Prostate gland (tissue), 2 donors: ENCODE measurements around the gene MAFF.

Source experiments
- POLR2AphosphoS5 ChIP-seq: sonication (generic); formaldehyde crosslinking; IDR thresholded peaks from one replicate; pipeline ENCODE4 v1.6.1; 2017; ENCODE audit warnings: antibody characterized with exemption
- TF ChIP-seq, protein P1 (sequence below), 4 experiments: fragments of 200-600 bp in 2 of 4; fragments of 450-650 bp in 2 of 4; sonication (generic) in 2 of 4; IDR thresholded peaks; 1 replicate in 3 of 4; 2 replicates in 1 of 4; pipeline ENCODE4 v1.5.1; 2016 to 2019; ENCODE audit warnings: antibody characterized with exemption in 4 of 4, mild to moderate bottlenecking in 2 of 4, moderate library complexity in 2 of 4

DNA sequence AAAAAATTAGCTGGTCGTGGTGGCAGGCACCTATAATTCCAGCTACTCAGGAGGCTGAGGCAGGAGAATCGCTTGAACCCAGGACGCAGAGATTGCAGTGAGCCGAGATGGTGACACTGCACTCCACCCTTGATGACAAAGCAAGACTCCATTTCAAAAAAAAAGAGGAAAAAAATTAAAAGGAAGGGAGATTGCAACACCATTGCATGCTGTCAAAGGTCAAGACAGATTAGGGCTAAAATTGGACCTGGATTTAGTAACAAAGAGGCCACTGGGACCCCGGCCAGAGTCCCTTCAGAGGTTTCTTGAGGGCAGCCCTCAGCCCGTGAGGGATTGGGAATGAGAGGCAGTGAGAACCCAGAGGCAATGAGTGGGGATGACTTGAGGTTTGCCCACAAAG, 8.2 kb upstream of the MAFF start:
- no peak for TF ChIP-seq POLR2AphosphoS5
- TF ChIP-seq, protein P1, sequence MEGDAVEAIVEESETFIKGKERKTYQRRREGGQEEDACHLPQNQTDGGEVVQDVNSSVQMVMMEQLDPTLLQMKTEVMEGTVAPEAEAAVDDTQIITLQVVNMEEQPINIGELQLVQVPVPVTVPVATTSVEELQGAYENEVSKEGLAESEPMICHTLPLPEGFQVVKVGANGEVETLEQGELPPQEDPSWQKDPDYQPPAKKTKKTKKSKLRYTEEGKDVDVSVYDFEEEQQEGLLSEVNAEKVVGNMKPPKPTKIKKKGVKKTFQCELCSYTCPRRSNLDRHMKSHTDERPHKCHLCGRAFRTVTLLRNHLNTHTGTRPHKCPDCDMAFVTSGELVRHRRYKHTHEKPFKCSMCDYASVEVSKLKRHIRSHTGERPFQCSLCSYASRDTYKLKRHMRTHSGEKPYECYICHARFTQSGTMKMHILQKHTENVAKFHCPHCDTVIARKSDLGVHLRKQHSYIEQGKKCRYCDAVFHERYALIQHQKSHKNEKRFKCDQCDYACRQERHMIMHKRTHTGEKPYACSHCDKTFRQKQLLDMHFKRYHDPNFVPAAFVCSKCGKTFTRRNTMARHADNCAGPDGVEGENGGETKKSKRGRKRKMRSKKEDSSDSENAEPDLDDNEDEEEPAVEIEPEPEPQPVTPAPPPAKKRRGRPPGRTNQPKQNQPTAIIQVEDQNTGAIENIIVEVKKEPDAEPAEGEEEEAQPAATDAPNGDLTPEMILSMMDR (IDR thresholded peaks at IDR 0.05): no peak
